VCaP (cell line): ENCODE results near the gene SLC6A17.

Experiments
- H3K27ac ChIP-seq: fragments of 450-650 bp; 2 replicates; pipeline ENCODE4 v1.5.1; 2017
- CTCF ChIP-seq: fragments of 450-650 bp; conservative IDR thresholded peaks from 2 replicates; pipeline ENCODE4 v1.5.1; 2017; ENCODE audit warnings: mild to moderate bottlenecking, moderate library complexity

The SLC6A17 gene

GRCh38 chr1:110135666-110136065 is 14.6 kb upstream of the SLC6A17 start:
- no peak for TF ChIP-seq CTCF
- H3K27ac ChIP-seq = no peak overlapping the region

GRCh38 chr1:110136911-110137310 is 13.4 kb upstream of the SLC6A17 start:
- no peak for TF ChIP-seq CTCF
- no peak overlapping the region for H3K27ac ChIP-seq

GRCh38 chr1:110138956-110139355 is 11.3 kb upstream of the SLC6A17 start:
- no peak overlapping the region for H3K27ac ChIP-seq
- no peak for TF ChIP-seq CTCF

- no peak overlapping the region for H3K27ac ChIP-seq
- TF ChIP-seq CTCF = no peak
Measured at GRCh38 chr1:110144366-110144765, 5.9 kb upstream of the SLC6A17 start.

GRCh38 chr1:110148961-110149360 is 1.3 kb upstream of the SLC6A17 start:
- peak; percentile 67 for TF ChIP-seq CTCF
- H3K27ac ChIP-seq = no peak overlapping the region

GRCh38 chr1:110151175-110151669 is 928 bp downstream of the SLC6A17 start:
- H3K27ac ChIP-seq = peak overlapping the region; percentile 62; the same call in 1 of the 2 replicates
- no peak for TF ChIP-seq CTCF

- TF ChIP-seq CTCF = no peak
Measured at GRCh38 chr1:110152133-110152785, 2.0 kb downstream of the SLC6A17 start.

More at GRCh38 chr1:110152133-110152785, 2.0 kb downstream of the SLC6A17 start:
- H3K27ac ChIP-seq = no peak overlapping the region
